Measurements from ENCODE around the gene INPP1.

Gene INPP1

DNA sequence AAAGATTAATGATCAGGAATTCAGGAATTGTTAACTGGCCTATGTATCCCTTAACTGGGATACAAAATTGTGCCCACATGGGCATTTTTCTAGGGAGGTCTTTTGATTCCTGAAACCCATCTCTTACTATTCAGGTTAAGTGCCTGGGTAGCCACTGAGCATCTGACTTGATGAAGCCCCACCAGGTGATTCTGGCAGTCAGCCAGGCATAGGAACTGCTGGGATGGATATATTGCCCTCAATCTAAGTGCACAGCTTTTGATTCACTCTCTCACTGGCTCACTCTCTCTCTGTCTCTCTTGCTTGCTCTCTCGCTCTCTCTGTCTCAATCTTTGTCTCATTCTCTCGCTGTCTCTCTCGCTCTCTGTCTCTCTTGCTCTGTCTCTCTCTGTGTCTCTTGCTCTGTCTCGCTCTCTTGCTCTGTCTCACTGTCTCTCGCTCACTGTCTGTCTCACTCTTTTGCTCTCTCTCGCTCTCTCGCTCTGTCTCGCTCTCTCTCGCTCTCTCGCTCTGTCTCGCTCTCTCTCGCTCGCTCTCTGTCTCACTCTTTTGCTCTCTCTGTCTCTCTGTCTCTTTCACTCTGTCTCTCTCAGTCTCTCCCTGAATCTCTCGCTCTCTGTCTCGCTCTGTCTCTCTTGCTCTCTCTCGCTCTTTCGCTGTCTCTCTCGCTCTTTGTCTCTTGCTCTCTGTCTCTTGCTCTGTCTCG, 22.3 kb downstream of the INPP1 start:
- DNase-seq, result no peak

- DNase-seq, result no peak
These were observed 22.9 kb downstream of the INPP1 start for GRCh38 chr2:190366248-190366753.

DNA sequence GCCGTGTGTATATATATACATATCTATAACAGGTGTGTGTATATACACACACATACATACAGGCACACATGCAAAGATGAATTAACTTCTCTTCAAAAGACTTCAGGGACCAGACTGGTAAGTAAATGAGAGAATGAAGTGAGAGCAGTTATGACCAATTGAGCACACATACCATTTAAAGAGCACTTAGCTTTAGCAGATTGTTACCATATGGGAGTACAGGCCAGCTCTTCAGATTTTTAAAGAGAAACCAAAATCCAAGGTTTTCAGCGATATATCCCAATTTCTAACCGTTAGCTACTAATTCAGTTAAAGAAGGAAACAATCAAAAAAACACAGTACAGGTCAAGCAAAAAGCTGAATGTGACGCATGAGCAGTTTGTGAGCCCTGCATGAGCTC, 23.7 kb downstream of the INPP1 start:
- DNase-seq, result no peak

GRCh38 chr2:190369635-190370034, 26.2 kb downstream of the INPP1 start:
- DNase-seq, result no peak

DNA sequence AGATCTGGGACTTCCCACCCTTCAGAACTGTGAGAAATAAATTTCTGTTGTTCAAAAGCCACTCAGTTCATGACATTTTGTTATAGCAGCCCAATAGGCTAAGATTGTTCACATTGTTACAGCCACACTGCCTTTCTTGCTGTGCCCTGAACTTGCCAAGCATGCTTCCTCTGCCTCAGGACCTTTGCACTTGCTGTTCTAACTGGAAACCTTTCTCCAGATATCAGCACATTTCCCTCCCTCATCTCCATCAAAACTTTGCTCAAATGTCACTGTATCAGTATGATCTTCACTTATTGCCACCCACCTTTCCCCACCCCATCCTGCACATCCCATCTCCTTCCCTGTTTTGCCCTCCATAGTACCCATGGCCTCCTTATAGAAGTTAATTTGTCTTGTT, 32.7 kb downstream of the INPP1 start:
- DNase-seq, result no peak

DNA sequence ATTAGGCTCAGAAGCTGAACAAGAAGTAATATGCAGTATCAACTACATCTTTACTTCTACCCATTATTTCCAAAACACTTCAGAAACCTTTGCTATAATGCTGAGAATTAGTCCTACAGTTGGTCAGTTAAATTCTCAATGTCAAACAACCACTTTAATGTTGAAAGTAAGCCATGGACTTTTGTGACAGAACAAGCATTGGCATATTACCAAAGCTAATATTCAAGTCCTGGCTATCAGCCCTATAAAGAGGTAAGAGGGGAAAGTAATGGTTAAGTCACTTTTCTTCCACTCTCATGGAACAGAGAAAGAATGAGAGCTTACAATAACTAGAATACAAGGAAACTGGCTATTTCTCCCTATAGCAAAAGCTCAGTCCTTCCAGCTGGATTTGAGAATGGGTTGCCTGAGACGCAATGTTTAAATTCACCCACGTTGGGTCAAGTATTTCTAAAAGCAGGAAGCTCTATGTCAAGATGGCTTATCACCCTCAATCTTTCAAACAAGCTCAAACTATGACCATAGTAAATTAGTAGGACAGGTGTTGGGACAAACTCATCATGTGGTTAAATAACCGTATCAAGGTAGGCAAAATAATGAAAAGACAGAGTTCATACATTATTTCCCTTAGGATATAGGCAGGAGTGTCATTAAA, 33.3 kb downstream of the INPP1 start:
- no peak for DNase-seq

DNA sequence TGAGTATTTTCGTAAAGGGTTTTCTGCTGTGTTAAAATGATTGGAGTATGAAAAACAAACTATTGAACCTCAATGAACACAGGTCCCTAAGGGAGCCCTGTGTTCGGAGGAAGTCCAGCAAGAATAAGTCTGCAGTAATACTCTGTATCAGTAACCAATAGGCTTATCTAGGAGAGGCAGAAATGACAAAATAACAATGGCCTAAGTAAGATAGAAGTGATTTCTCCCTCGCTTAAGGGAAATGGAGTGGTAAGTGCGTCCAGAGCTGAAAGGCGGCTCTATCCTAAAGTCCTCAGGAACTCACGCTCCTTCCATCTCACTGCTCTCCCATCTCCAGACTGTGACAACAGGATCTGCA, 35.5 kb downstream of the INPP1 start:
- DNase-seq, result no peak

DNA sequence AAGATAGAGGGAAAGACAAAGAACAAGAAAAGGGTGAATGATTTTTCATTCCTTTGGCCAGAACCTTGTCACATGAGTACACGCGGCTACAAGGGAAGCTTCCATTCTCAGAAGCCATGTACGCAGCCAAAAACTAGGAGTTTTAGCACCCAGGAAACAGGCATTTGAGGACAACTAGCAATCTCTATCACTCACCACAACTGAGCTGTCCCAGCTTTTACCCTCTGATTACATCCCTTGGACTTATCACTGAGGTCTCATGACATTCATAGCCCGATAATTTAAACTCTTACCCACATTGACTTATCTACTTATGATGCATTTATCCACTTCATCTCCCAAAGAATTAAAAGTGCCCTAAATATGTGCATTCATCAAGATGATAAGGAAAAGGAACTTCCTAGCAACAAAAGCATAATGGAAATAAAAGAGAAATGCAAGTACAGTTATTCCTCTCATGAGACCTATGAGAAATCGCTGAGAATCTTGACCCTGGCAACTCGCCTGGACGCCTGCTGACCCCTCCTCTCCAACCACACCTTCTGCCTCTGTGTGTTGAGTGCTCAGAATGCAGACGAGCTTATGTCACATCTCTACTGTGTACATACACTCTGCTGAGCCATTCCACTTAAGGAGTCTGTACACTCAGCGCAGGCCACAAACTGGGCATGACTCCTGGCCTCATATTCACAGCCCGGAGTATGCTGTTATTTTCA, 36.0 kb downstream of the INPP1 start:
- no peak for DNase-seq

- no peak for DNase-seq
These were observed 37.6 kb downstream of the INPP1 start for GRCh38 chr2:190380962-190381412.

- DNase-seq, result peak; percentile 42
These were observed 39.5 kb downstream of the INPP1 start for GRCh38 chr2:190382851-190383250.

DNA sequence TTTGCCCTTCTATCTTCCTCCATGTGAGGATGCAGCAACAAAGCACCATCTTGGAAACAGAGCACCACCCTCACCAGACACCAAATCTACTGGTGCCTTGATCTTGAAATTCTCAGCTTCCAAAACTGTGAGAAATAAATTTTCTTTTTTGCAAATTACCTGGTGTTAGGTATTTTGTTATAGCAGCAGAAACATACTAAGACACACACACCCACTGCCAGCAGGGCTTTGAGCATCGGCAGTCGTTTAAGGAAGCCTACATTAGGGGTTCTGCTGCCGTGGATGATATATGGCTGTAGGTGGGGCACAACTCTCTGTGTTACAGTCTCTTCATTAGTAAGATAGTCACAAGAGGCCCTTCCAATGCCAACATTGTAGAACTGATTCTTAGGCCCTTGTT, 44.0 kb downstream of the INPP1 start:
- no peak for DNase-seq

DNA sequence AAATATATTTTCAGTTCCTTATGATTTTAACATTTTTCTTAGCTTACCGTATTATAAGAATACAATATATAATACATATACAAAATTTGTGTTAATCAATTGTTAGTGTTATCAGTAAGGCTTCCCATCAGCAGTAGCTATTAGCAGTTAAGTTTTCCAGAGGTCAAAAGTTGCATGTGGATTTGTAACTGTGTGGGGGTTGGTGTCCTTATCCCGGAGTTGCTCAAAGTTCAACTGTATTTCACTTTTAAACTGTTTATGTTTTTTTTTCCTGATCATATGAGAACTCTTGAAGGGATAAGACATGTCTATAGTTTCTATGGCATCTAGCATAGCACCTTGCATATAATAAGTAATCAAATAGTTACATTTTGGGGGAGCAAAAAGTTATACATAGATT, 52.9 kb downstream of the INPP1 start:
- DNase-seq, result no peak

DNA sequence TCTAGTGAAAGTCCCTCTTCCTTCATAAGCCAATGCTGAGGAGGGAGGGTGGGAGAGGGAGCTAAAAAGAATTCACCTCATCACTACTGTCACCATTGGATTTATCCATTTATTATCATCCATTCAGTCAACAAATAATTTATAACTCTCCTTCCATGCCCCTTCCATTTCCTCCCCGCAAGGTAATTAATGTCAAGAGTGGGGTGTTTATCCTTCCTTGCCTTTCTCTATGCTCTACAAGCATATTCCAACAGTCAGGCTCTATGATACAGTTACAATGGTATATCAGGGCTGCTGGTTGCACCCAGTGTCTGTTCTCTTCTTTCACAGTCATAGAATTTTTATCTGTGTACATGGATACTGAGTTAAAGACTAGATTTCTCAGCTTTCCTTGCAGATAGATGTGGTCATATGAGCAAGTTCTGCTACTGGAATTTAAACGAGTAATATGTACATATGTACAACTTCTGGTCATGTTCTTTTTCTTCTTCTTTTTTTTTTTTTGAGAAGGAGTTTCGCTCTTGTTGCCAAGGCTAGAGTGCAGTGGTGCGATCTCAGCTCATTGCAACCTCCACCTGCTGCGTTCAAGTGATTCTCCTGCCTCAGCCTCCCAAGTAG, 59.7 kb downstream of the INPP1 start:
- no peak for DNase-seq

- DNase-seq, result no peak
These were observed 61.1 kb downstream of the INPP1 start for GRCh38 chr2:190404487-190404886.

- no peak for DNase-seq
These were observed 61.7 kb downstream of the INPP1 start for GRCh38 chr2:190405070-190405469.

DNA sequence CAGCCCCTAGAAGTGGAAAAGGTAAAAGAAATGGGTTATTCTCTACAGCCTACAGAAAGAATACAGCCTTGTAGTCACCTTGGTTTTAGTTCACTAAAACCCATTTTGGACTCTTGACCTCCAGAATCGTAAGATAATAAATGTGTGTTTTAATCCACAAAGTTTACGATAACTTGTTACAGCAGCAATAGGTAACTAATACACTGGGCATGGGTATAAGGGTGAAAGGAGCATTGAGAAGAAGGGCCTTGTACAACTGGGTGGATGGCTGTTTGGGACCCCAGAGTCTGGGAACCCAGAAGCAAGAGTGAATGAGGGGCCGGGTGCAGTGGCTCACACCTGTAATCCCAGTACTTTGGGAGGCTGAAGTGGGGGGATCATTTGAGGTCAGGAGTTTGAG, 62.6 kb downstream of the INPP1 start:
- DNase-seq, result no peak

GRCh38 chr2:190406805-190407204, 63.4 kb downstream of the INPP1 start:
- DNase-seq, result no peak

DNA sequence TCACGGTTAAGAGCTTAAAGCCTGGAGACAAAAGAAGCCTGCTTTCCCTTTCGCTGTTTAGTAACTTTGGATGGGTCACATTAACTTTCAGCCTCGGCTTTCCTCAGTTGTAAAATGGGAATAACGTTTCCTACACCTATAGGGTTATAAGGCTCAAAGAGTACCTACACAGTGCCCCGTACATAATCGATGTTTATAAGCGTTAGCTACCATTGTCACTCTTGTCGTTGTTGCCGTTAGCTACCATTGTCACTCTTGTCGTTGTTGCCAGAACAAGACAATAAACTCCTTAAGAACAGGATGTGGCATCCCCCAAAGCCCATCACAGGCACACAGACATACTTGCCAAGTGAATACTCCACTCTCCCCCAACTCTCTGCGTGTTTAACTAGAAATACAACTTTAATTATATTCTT, 63.9 kb downstream of the INPP1 start:
- DNase-seq, result no peak

GRCh38 chr2:190407662-190408537, 64.5 kb downstream of the INPP1 start, which contains the start of gene MFSD6:
MFSD6 (plus strand) TSS chr2:190408355; CDS start chr2:190436030, 27,675 bp downstream.
- DNase-seq, result peak; percentile 73

DNA sequence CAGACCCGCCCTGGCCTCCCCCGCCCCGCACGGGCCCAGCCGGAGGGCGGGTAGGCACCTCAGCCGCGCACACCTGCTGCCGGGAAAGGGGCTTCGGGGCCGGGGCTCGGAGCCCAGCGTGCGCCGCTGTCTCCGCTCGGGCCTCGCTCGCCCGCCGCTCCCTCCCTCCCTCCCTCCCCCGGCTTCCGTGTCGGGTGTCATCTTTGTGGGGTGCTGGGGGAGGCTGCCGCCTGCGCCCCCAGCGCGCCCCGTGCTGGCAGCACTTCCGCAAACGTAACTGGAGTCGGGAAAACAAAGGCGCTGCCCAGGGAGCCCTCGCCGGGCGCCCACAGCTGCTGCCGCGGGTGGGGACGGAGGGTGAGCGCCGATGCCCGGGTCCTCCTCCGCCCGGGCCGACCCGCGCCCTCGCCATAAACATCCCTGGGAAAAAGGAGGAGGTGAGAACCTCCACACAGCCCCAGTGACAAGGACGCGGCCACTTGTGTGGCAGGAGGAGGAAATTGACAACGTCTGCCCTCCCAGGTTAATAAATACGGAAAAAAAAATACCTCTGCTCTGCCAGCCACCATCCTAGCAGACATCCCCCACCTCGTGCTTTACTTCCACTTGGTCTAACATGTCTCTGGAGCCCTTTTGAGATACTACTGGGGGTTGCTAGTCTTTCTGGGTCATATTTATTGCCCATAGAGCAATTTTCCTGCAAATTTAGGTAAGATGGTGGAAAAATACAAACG, 65.3 kb downstream of the INPP1 start:
- DNase-seq, result no peak

- DNase-seq, result no peak
These were observed 66.2 kb downstream of the INPP1 start for GRCh38 chr2:190409616-190410015.

DNA sequence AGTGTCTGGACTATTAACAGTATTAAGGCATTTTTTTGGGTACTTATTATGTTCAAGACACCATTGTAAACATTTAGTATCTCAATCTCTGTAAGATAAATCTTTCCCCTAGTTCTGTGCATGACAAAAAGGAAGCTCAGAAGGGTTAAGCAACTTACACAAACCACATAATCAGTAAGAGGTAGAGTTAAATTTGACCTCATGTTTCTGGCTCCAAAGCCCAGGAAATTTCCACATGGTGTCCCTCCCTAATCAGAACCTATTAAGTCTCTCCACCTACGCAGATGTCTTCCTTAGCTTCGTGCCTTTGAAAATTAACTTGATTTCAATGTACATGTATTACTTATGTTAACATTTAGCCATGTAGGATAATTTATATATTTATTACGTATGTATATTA, 66.8 kb downstream of the INPP1 start:
- no peak for DNase-seq

Data from eye (tissue), 1 donor.